ENCODE measurements around the gene FGFR4. TPM values are rescaled to one million over a fixed set of nuclear protein-coding genes. Genes with fewer than 3 reads are reported as not detected.

Gene FGFR4
- total and polyA plus RNA-seq, 2 of the 8 experiments (the other 6 are each of a cell fraction or from before 2014, with no cell fraction given): 61.4 to 88.4 TPM

DNA sequence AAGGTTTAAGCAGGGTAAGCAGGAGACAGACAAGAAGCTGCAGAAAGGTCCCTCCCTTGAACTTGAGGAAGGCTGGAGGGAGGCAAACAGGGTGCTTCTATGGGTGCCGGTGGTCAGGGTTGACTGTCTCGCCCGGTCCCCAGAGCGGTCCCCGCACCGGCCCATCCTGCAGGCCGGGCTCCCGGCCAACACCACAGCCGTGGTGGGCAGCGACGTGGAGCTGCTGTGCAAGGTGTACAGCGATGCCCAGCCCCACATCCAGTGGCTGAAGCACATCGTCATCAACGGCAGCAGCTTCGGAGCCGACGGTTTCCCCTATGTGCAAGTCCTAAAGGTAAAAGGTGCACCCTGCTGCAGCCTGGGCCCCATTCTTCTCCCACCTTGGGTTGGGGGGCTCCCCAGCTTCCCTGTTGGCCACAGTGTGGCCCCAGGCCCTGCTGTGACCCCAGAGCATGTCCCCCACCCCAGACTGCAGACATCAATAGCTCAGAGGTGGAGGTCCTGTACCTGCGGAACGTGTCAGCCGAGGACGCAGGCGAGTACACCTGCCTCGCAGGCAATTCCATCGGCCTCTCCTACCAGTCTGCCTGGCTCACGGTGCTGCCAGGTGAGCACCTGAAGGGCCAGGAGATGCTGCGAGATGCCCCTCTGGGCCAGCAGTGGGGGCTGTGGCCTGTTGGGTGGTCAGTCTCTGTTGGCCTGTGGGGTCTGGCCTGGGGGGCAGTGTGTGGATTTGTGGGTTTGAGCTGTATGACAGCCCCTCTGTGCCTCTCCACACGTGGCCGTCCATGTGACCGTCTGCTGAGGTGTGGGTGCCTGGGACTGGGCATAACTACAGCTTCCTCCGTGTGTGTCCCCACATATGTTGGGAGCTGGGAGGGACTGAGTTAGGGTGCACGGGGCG is 5.7 kb downstream of the FGFR4 start (continued):
- no peak for TF ChIP-seq CHD2 (IDR thresholded peaks at IDR 0.05; ENCODE audit: low read length)
- TF ChIP-seq HDAC2 (IDR thresholded peaks at IDR 0.05; ENCODE audit: borderline replicate concordance in 1 of 2, low read depth in 2 of 2, low read length in 2 of 2): no peak
- TF ChIP-seq, protein P1, sequence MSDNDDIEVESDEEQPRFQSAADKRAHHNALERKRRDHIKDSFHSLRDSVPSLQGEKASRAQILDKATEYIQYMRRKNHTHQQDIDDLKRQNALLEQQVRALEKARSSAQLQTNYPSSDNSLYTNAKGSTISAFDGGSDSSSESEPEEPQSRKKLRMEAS (IDR thresholded peaks at IDR 0.05): no peak
